22Rv1 (cell line): Measurements from ENCODE around the gene NCKAP5.

ENCODE experiments used
- CTCF ChIP-seq: fragments of 450-650 bp; IDR thresholded peaks from 2 replicates; pipeline ENCODE4 v1.5.1; 2017; ENCODE audit warnings: mild to moderate bottlenecking
- ZFX ChIP-seq: fragments of 450-650 bp; IDR thresholded peaks from 2 replicates; pipeline ENCODE4 v1.6.1; 2017; ENCODE audit warnings: antibody characterized with exemption, borderline replicate concordance

GRCh38 chr2:133516405-133517026 lies 51.7 kb downstream of the NCKAP5 start:
- TF ChIP-seq CTCF (no peak), ZFX (no peak)
